Measurements from ENCODE around the gene PSMA2. TPM values are rescaled to one million over a fixed set of nuclear protein-coding genes. Genes with fewer than 3 reads are reported as not detected.

The PSMA2 gene
- 100 to 1,000 TPM; 193 to 197 TPM for total RNA-seq

DNA sequence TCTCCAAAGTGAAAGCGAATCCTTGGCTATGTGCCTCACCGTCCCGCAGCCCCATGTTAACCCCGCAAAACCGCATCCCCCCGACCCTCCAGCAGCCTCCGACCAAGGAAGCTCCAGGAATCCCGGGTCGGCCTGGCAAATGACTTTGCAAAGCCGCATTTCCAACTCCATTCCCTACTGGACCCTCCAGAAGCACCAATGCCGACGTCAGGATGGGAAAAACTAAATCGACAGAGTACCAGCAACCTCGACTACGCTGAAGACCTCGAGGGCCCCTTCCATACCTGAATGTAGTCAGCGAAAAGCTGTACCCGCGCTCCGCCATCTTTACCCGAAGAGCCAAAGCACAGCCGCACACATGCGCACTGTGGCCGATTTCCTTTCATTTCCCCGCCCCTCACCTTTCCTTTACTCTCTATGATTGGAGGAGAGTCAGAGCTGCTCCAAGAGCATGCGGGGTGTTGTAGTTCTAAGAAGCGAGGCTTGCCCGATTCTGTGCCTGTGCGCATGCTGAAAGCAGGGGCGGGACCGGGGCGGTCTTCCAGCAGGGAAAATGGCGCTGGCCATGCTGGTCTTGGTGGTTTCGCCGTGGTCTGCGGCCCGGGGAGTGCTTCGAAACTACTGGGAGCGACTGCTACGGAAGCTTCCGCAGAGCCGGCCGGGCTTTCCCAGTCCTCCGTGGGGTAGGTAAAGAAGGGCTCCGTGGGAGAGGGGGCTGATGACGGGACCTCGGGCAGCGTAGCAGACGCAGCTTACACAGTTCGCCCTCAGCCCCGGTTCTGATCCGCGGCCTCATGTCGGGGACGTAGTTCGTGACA is at the start of gene PSMA2, which contains the start of gene MRPL32:
Gene PSMA2 (minus strand): TSS at position 341 of the 818 bp plus-strand sequence. CDS start 16 bp downstream, at position 325.
Gene MRPL32 (plus strand): TSS at position 543 of the 818 bp plus-strand sequence. CDS start 11 bp downstream, at position 554.
- TF ChIP-seq, protein P1, sequence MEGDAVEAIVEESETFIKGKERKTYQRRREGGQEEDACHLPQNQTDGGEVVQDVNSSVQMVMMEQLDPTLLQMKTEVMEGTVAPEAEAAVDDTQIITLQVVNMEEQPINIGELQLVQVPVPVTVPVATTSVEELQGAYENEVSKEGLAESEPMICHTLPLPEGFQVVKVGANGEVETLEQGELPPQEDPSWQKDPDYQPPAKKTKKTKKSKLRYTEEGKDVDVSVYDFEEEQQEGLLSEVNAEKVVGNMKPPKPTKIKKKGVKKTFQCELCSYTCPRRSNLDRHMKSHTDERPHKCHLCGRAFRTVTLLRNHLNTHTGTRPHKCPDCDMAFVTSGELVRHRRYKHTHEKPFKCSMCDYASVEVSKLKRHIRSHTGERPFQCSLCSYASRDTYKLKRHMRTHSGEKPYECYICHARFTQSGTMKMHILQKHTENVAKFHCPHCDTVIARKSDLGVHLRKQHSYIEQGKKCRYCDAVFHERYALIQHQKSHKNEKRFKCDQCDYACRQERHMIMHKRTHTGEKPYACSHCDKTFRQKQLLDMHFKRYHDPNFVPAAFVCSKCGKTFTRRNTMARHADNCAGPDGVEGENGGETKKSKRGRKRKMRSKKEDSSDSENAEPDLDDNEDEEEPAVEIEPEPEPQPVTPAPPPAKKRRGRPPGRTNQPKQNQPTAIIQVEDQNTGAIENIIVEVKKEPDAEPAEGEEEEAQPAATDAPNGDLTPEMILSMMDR (IDR thresholded peaks at IDR 0.05), result no peak
- no peaks in the 10 kb centered on the region for H3K9me3 Mint-ChIP-seq
- intact Hi-C loops (cut with micrococcal nuclease), result loop anchor here (2.0 kb wide), 1 partner anchor 19 kb away; the partner anchor contains the start of gene C7orf25
- peaks cover 59% of the 10 kb centered on the region for H3K4me1 Mint-ChIP-seq (ENCODE audit: low read depth)
- POLR2A ChIA-PET, result interaction anchor here (0.7 to 6.6 kb wide), 9 partner anchors 8 to 1650 kb away, joined by 3 to 57 read pairs (median 4); partner anchors contain the start of genes C7orf25 and TMED4
- peak; percentile 96 for DNase-seq
- peak within 1 kb of the TSS; percentile 100 for H3K27ac Mint-ChIP-seq
- H3K36me3 Mint-ChIP-seq (ENCODE audit: low read depth), result peaks cover 43% of the 10 kb centered on the region
- no peaks in the 10 kb centered on the region for H3K27me3 Mint-ChIP-seq
- peak; percentile 98 for ATAC-seq
- CTCF ChIA-PET, result interaction anchor here (0.7 to 3.4 kb wide), 5 partner anchors 9 to 650 kb away, joined by 3 to 28 read pairs (median 4); no protein-coding TSS in a partner anchor
- peak within 1 kb of the TSS; percentile 100 for H3K4me3 Mint-ChIP-seq

DNA sequence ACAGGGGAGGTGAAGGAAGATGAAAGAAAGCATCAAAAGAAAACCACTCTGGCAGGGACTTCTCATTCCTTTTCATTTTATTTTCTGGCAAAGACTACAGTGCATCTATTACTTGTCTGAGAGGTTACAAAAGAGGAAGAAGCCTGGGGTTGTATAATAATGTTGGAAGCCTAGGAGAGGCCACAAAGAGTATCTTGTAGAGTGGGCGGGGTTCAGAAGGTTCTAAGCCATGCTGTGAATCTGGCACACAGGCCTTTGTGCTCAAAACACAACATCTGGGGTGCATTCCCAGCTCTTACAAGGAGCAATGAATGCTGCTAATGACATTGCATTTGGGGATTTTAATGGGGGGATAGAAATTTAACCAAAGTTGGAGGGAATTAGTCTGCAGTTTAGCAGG is 49.6 kb upstream of the PSMA2 start:
- Mint-ChIP-seq H3K9me3 (peaks cover 2% of the 10 kb centered on the region), H3K4me3 (no peak overlapping the region), H3K36me3 (ENCODE audit: low read depth) (no peaks in the 10 kb centered on the region), H3K27me3 (peaks cover 11% of the 10 kb centered on the region), H3K4me1 (ENCODE audit: low read depth) (no peaks in the 10 kb centered on the region), H3K27ac (no peak overlapping the region)
- intact Hi-C loops (cut with micrococcal nuclease), result no loop called here
- TF ChIP-seq, protein P1 (IDR thresholded peaks at IDR 0.05), result no peak
- ATAC-seq (no peak), DNase-seq (no peak)
- ChIA-PET POLR2A (no interaction called here), CTCF (no interaction called here)

DNA sequence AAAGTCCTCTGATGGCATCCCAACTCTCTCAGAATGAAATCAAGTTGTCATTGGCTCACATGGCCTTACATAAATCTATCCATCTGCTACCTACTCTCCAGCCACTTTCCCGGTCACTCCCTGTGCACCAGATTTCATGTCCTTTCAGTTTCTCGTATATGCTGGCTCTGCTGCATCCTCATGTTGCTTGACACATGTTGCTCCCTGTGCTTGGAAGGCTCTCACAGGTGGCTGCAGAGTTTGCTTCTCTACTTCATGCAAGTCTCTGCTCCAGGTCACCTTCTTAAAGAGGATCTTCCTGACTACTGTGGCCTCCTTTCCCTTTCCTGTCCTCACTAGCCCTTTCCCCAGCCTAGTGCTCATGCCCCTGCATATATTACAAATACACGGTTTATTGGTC is 48.5 kb upstream of the PSMA2 start:
- DNase-seq, result no peak
- TF ChIP-seq, protein P1 (IDR thresholded peaks at IDR 0.05), result no peak
- H3K27me3 Mint-ChIP-seq, result peaks cover 13% of the 10 kb centered on the region
- intact Hi-C loops (cut with micrococcal nuclease), result no loop called here
- ChIA-PET CTCF (no interaction called here), POLR2A (no interaction called here)
- no peaks in the 10 kb centered on the region for H3K4me1 Mint-ChIP-seq (ENCODE audit: low read depth)
- H3K27ac Mint-ChIP-seq, result no peak overlapping the region
- H3K9me3 Mint-ChIP-seq, result peaks cover 2% of the 10 kb centered on the region
- H3K4me3 Mint-ChIP-seq, result no peak overlapping the region
- no peak for ATAC-seq
- no peaks in the 10 kb centered on the region for H3K36me3 Mint-ChIP-seq (ENCODE audit: low read depth)

DNA sequence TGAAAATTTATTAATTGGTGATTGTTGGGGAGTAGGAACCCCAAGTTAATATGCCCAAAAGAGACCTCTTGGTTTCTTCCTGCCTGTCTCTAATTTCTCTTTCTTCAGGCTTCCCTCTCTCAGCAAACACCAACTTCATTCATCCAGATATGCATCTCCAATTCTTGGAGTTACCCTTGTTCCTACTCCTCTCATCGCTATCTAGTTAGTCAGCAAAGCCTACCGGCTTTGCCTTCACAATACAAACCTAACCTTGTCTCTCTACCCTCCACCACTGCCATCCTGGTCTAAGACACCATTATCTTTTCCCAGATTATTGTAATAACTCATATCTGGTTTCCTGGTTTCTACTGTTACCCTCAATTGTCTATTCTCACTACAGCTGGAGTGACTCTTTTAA is 48.1 kb upstream of the PSMA2 start:
- intact Hi-C loops (cut with micrococcal nuclease), result no loop called here
- DNase-seq (no peak), ATAC-seq (no peak)
- Mint-ChIP-seq H3K27me3 (peaks cover 14% of the 10 kb centered on the region), H3K36me3 (ENCODE audit: low read depth) (no peaks in the 10 kb centered on the region), H3K9me3 (peaks cover 2% of the 10 kb centered on the region), H3K4me3 (no peak overlapping the region), H3K4me1 (ENCODE audit: low read depth) (no peaks in the 10 kb centered on the region), H3K27ac (no peak overlapping the region)
- ChIA-PET POLR2A (no interaction called here), CTCF (no interaction called here)
- TF ChIP-seq, protein P1 (IDR thresholded peaks at IDR 0.05), result no peak

DNA sequence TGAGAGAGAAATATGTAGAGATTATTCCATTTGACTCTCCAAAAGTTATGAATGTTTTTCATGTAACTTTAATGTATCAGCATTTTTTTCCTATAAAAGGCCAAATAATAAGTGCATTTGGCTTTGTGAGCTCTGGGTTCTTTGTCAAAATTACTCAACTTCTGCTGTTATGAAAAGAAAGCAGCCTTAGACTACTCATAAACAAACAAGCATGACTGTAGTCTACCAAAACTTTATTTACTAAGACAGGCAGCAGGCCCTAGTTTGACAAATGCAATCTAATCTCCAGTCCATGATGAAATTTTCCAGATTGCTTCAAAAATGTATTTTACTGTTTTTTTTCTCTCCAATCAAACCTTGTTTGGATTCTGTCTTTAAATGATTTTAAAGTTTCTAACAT is 46.5 kb upstream of the PSMA2 start:
- Mint-ChIP-seq H3K27ac (no peak overlapping the region), H3K9me3 (no peaks in the 10 kb centered on the region), H3K4me1 (ENCODE audit: low read depth) (no peaks in the 10 kb centered on the region), H3K27me3 (peaks cover 19% of the 10 kb centered on the region), H3K36me3 (ENCODE audit: low read depth) (no peaks in the 10 kb centered on the region), H3K4me3 (no peak overlapping the region)
- ChIA-PET POLR2A (no interaction called here), CTCF (no interaction called here)
- no peak for DNase-seq
- TF ChIP-seq, protein P1 (IDR thresholded peaks at IDR 0.05), result no peak
- ATAC-seq, result no peak
- intact Hi-C loops (cut with micrococcal nuclease), result no loop called here

Data from activated CD8-positive, alpha-beta T cell treated with anti-CD3 and anti-CD28 coated beads for 36 hours (primary cell).